ENCODE data around the gene CSTB. TPM values are rescaled to one million over a fixed set of nuclear protein-coding genes. Genes with fewer than 3 reads are reported as not detected.

The CSTB gene
- total RNA-seq, 2 experiments from 2014 or later: 29.9 to 30.9 TPM

DNA sequence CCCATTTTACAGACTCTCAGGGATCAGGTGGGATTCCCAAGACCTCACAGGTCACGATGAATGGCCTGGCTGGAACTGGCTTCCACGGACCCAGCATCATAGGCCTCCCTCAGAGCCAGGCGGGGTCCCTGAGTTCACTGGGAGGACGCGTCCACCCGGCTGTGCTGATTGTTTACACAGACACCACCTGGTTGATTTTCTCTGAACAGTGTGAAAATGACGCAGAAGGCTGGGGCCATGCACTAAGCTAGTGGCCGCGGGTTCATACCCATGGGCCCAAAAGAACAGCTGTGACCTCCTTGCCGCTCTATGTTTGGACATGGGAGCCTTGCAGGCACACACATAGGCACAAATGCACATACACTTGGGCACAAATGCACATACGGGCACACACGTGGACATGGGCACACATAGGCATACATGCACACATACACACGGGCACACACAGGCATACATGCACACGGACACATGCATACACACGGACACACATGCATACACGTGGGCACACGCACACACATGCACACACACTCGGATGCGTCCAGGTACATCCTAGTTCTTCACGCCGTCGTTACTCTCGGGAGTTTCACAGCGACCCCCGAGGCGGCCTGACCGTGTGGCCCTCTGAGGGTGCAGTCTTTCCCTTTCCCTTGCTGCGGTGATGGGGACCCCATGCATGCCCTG lies 23.2 kb downstream of the CSTB start:
- CTCF ChIA-PET: no interaction called here
- intact Hi-C loops (cut with DNase I, micrococcal nuclease): no loop called here
- Mint-ChIP-seq H3K9me3 (ENCODE audit: low read depth) (no peaks in the 10 kb centered on the region), H3K27ac (no peak overlapping the region), H3K27me3 (no peaks in the 10 kb centered on the region), H3K36me3 (ENCODE audit: low read depth) (peaks cover 32% of the 10 kb centered on the region), H3K4me1 (no peaks in the 10 kb centered on the region), H3K4me3 (no peak overlapping the region)
- POLR2A ChIA-PET: no interaction called here
- no peak for DNase-seq
- ATAC-seq: no peak

DNA sequence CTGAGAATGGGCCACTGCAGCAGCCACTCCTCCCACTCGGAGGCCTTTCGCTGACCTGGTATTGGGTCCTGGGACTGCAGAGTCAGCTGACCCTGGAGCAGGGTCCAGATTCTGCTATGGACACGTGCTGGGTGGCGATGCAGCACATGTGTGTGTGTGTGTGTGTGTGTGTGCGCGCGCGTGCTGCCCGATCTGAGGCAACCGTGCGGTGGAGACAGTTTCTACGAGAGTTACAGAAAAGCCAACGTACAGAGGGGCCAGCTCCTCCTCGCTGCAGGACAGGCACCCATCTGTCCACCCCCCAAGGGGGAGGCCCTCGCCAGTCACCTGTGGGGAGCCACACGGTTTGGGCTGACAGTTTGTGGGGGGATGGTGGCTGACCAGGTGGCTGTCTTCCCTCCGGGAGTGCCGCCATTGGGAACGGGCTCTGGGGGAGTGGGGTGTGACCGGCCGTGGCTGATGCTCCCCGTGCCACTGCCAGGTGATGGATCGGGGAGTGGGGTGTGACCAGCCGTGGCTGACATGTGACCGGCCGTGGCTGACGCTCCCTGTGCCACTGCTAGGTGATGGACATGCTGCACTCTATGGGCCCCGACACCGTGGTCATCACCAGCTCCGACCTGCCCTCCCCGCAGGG lies 24.0 kb downstream of the CSTB start:
- ATAC-seq: no peak
- Mint-ChIP-seq H3K27ac (no peak overlapping the region), H3K27me3 (no peaks in the 10 kb centered on the region), H3K36me3 (ENCODE audit: low read depth) (peaks cover 36% of the 10 kb centered on the region), H3K4me1 (no peaks in the 10 kb centered on the region), H3K9me3 (ENCODE audit: low read depth) (no peaks in the 10 kb centered on the region), H3K4me3 (no peak overlapping the region)
- intact Hi-C loops (cut with DNase I, micrococcal nuclease): no loop called here
- CTCF ChIA-PET: no interaction called here
- POLR2A ChIA-PET: no interaction called here
- DNase-seq: no peak

DNA sequence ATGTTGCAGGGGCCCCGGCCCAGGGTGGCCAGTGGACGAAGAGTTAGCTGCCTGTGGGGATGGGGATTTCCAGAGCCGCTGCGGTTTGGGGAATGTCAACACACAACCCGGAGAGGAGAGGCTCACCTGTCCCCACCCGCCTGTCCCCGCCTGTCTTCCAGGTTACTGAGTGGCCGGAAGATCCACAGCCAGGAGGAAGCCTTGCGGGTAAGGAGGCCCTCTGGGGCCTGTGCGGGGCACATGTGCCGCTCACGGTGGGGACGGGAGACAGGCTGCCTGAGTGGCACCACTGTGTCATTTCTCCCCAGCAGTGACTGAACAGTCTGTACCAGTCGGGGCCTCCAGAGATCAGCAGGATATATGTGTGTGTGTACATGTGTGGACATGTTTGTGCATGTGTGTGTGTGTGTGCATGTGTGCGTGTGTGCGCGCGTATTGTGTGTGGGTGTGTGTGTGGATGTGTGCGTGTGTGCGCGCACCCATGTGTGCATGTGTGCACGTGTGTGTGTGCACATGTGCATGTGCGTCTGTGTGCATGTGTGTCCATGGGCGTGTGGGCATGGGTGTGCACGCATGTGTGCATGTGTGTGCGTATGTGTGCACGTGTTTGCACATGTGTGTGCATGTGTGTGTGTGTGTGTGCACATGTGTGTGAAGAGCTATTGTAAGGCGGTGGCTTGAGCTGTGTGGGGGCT lies 25.6 kb downstream of the CSTB start:
- Mint-ChIP-seq H3K27me3 (no peaks in the 10 kb centered on the region), H3K36me3 (ENCODE audit: low read depth) (peaks cover 31% of the 10 kb centered on the region), H3K9me3 (ENCODE audit: low read depth) (no peaks in the 10 kb centered on the region), H3K4me3 (no peak overlapping the region), H3K27ac (no peak overlapping the region), H3K4me1 (no peaks in the 10 kb centered on the region)
- ChIA-PET CTCF (no interaction called here), POLR2A (no interaction called here)
- intact Hi-C loops (cut with DNase I, micrococcal nuclease): no loop called here
- ATAC-seq (no peak), DNase-seq (no peak)

DNA sequence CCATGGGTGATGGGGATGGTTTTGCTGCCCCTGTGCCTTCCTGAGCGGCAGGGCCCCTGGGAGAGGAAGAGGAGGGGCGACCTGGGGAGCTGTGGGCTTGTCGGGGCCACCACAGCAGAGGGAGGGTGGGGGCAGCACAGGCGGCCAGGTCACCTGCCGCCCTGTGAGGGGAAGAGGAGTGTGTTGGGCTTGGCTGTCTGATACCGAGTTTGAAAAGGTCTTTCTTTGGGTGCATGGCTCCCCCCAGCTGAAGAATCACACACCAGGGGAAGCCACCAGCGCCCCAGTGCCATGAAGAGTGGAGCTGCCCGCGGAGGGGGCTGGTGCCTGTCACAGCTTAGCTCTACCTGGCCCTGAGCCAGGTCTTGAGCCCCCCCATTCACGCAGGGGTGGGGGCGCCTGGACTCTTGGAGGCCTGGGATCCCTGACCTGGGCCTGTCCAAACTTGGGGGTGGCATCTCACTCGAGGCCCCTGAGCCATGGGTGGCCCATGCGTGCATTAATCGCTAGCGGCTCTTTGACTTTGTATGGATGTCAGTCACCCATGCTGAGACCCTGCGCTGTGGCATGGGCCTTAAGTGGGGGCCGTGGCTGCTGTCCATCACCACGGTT lies 26.4 kb downstream of the CSTB start:
- Mint-ChIP-seq H3K4me1 (no peaks in the 10 kb centered on the region), H3K27me3 (no peaks in the 10 kb centered on the region), H3K27ac (no peak overlapping the region), H3K36me3 (ENCODE audit: low read depth) (peaks cover 34% of the 10 kb centered on the region), H3K9me3 (ENCODE audit: low read depth) (no peaks in the 10 kb centered on the region), H3K4me3 (no peak overlapping the region)
- ChIA-PET CTCF (interaction anchor here (0.7 kb wide), 1 partner anchor 310 kb away, joined by 3 read pairs; no protein-coding TSS in a partner anchor), POLR2A (no interaction called here)
- no peak for DNase-seq
- no peak for ATAC-seq
- intact Hi-C loops (cut with DNase I, micrococcal nuclease): no loop called here

DNA sequence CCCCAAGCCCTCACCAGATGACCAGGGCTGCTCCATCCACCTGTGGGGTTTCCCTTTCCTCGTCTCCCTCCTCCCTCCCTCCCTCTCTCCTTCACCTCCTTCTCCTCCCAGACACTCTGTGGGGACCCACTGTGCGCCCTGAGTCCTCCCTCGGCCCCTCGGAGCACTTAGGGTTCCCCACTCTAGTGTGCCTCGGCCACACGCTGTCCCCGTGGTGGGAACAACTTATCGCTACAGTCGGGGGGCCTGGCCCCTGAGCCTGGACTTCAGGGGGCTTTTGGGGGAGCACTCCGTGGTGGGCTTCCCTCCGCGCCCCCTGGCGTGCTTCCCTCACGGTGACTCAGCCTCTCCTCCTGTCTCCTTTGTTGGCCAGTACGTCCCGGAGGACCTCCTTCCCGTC lies 27.5 kb downstream of the CSTB start:
- ATAC-seq (no peak), DNase-seq (no peak)
- Mint-ChIP-seq H3K27ac (no peak overlapping the region), H3K4me3 (no peak overlapping the region), H3K27me3 (no peaks in the 10 kb centered on the region), H3K36me3 (ENCODE audit: low read depth) (peaks cover 35% of the 10 kb centered on the region), H3K4me1 (no peaks in the 10 kb centered on the region), H3K9me3 (ENCODE audit: low read depth) (no peaks in the 10 kb centered on the region)
- intact Hi-C loops (cut with DNase I, micrococcal nuclease): no loop called here
- POLR2A ChIA-PET: interaction anchor here (0.6 kb wide), 1 partner anchor 120 kb away, joined by 3 read pairs; no protein-coding TSS in a partner anchor
- CTCF ChIA-PET: interaction anchor here (0.7 kb wide), 1 partner anchor 311 kb away, joined by 3 read pairs; no protein-coding TSS in a partner anchor

DNA sequence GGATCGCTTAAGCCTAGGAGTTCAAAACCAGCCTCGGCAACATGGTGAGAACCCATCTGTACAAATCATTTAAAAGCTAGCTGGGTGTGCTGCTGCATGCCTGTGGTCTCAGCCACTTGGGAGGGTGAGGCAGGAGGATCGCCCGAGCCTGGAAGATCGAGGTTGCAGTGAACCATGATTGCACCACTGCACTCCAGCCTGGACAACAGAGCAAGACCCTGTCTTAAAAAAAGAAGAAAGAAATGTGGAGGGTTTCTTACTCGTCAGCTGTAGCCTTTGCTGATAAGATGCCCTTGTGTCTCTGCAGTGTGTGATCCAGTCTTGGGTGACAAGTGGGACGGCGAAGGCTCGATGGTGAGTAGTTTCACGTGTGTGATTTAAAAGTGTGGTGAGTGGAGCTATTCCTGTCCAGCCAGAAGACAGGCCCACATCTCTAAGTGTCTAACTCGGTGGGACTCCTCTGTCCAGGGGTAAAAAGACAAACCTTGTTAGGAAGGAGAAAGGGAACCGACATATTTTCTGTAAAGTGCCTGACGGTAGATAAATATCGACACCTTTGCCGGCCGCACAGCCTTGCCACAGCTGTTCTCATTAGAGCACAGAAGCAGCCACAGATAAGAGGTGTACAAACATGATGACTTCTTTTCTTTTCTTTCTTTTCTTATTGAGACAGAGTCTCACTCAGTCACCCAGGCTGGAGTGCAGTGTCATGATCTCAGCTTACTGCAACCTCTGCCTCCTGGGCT lies 30.2 kb downstream of the CSTB start:
- POLR2A ChIA-PET: no interaction called here
- DNase-seq (no peak), ATAC-seq (no peak)
- intact Hi-C loops (cut with DNase I, micrococcal nuclease): no loop called here
- no peaks in the 10 kb centered on the region for H3K4me1 Mint-ChIP-seq
- no peak overlapping the region for H3K4me3 Mint-ChIP-seq
- no peaks in the 10 kb centered on the region for H3K27me3 Mint-ChIP-seq
- CTCF ChIA-PET: no interaction called here
- H3K36me3 Mint-ChIP-seq (ENCODE audit: low read depth): peaks cover 34% of the 10 kb centered on the region
- H3K9me3 Mint-ChIP-seq (ENCODE audit: low read depth): no peaks in the 10 kb centered on the region
- no peak overlapping the region for H3K27ac Mint-ChIP-seq

DNA sequence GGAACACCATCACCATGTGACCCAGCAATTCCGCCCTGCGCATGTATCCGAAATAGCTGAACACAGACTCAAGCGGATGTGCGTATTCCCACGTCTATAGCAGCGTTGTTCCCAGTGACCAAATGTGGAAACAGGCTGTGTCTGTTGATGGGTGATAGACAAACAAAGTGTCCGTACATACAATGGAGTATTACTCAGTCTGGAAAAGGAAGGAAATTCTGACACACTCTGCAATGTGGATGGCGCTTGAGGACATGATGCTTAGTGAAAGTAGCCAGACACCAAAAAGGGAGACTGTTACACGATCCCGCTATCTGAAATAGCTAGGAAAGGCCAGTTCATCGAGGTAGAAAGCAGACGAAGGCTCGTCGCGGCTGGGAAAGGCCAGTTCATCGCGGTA lies 31.4 kb downstream of the CSTB start:
- no peak for ATAC-seq
- H3K9me3 Mint-ChIP-seq (ENCODE audit: low read depth): no peaks in the 10 kb centered on the region
- no peak overlapping the region for H3K27ac Mint-ChIP-seq
- no peaks in the 10 kb centered on the region for H3K27me3 Mint-ChIP-seq
- no peak for DNase-seq
- H3K36me3 Mint-ChIP-seq (ENCODE audit: low read depth): peaks cover 30% of the 10 kb centered on the region
- peaks cover 3% of the 10 kb centered on the region for H3K4me1 Mint-ChIP-seq
- H3K4me3 Mint-ChIP-seq: no peak overlapping the region
- POLR2A ChIA-PET: no interaction called here
- CTCF ChIA-PET: no interaction called here
- intact Hi-C loops (cut with DNase I, micrococcal nuclease): no loop called here

DNA sequence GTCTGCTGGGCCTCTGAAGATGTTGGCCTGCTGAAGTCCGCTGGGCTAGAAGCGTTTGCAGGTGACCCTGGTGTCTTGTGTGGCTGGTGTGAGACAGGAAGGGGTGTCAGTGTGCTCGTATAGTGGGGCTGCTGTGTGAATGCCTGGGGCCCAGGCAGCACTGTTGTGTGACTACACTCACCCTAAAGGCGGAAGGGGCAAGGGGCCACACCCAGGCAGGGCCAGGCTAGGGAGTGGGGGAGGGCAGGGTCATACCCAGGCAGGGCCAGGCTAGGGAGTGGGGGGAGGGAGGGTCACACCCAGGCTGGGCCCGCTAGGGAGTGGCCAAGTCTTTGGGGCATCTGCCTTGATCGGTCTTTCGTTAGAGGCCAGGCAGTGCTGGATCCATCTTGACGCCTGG lies 32.2 kb downstream of the CSTB start:
- ChIA-PET CTCF (no interaction called here), POLR2A (no interaction called here)
- H3K9me3 Mint-ChIP-seq (ENCODE audit: low read depth): no peaks in the 10 kb centered on the region
- H3K4me3 Mint-ChIP-seq: no peak overlapping the region
- H3K27me3 Mint-ChIP-seq: no peaks in the 10 kb centered on the region
- peaks cover 3% of the 10 kb centered on the region for H3K4me1 Mint-ChIP-seq
- DNase-seq (no peak), ATAC-seq (no peak)
- intact Hi-C loops (cut with DNase I, micrococcal nuclease): no loop called here
- no peak overlapping the region for H3K27ac Mint-ChIP-seq
- H3K36me3 Mint-ChIP-seq (ENCODE audit: low read depth): peaks cover 23% of the 10 kb centered on the region

DNA sequence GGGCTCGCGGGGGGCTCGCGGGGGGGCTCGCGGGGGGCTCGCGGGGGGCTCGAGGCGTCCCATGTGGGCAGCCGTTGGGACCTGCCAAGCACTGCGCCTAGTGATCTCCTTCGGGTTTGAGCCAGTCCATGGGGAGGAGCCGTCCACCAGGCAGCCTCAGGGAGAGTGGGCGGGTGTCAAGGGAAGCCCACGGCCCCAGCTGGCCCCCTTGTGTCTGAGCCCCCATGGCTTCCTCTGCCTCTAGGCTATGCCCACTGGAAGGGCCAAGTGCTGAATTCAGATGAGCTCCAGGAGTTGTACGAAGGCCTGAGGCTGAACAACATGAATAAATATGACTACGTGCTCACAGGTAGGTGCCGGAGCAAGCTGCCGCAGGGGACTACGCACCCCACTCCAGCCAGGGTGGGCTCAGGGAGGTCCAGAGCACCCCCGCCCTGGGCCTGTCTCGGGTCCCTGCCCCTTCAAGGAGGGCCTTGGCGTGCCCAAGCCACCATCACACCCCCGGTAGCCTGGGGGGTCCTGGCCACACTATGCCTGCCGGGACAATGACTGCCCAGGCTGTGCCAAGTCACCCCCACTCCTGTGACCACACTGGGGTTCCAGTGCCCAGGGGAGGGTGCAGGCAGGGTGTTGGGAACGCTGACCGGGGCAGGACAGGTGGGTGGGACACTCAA lies 34.5 kb downstream of the CSTB start:
- no peak for DNase-seq
- H3K27ac Mint-ChIP-seq: no peak overlapping the region
- peaks cover 3% of the 10 kb centered on the region for H3K4me1 Mint-ChIP-seq
- no peak for ATAC-seq
- H3K27me3 Mint-ChIP-seq: no peaks in the 10 kb centered on the region
- intact Hi-C loops (cut with DNase I, micrococcal nuclease): no loop called here
- CTCF ChIA-PET: interaction anchor here (0.6 kb wide), 1 partner anchor 200 kb away, joined by 5 read pairs; no protein-coding TSS in a partner anchor
- no peak overlapping the region for H3K4me3 Mint-ChIP-seq
- POLR2A ChIA-PET: no interaction called here
- H3K36me3 Mint-ChIP-seq (ENCODE audit: low read depth): peaks cover 23% of the 10 kb centered on the region
- no peaks in the 10 kb centered on the region for H3K9me3 Mint-ChIP-seq (ENCODE audit: low read depth)

DNA sequence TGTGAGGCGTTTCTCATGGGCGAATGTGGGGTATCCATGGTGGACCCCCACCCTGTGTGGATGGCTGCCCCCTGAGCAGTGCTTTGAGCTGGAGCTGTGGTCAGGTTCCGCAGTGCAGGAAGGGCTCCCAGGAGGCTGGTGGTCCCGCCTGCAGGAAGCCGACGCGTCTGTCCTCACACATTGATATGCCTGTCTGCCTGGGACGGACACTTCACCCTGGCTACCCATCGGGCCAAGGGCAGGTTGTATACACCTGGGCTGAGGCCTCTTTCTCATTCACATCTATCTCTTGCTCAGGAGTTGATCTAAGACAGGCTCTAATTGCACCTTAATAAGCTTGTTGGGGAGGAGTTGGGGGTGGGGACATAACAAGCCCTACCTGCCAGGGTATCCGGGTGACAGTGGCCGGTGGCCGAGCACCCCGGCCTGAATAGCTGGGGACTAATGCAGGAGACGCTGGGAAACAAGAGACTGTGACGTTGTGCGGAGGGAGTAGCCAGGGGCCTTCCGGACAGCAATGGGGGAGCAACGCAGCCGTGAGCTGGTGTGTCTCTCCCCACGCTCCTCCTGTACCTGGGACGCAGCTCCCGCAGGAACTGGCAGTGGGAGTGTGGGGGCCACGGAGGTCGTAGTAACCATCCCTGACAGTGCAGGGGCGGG lies 35.5 kb downstream of the CSTB start:
- intact Hi-C loops (cut with DNase I, micrococcal nuclease): no loop called here
- H3K27ac Mint-ChIP-seq: no peak overlapping the region
- peak; percentile 18 for DNase-seq
- no peak overlapping the region for H3K4me3 Mint-ChIP-seq
- CTCF ChIA-PET: no interaction called here
- peaks cover 3% of the 10 kb centered on the region for H3K4me1 Mint-ChIP-seq
- H3K27me3 Mint-ChIP-seq: no peaks in the 10 kb centered on the region
- peak; percentile 44 for ATAC-seq
- POLR2A ChIA-PET: interaction anchor here (0.6 kb wide), 1 partner anchor 178 kb away, joined by 3 read pairs; no protein-coding TSS in a partner anchor
- H3K9me3 Mint-ChIP-seq (ENCODE audit: low read depth): no peaks in the 10 kb centered on the region
- peaks cover 24% of the 10 kb centered on the region for H3K36me3 Mint-ChIP-seq (ENCODE audit: low read depth)
